Gastroesophageal sphincter (tissue), 4 donors: ENCODE results near the gene ALG13. TPM values are rescaled to one million over a fixed set of nuclear protein-coding genes. Genes with fewer than 3 reads are reported as not detected.

Source experiments
- ATAC-seq: fragments of 150-250 bp; one replicate; pipeline ENCODE4 v1.9.1; 2016; ENCODE audit warnings: mild to moderate bottlenecking, moderate library complexity
- H3K27ac ChIP-seq, 4 donors: fragments of 200-600 bp; sonication (generic) in 3 of 4; 1 replicate in 3 of 4; 2 replicates in 1 of 4; pipeline ENCODE4 v1.5.1; 2016 to 2019
- H3K27me3 ChIP-seq: fragments of 200-600 bp; sonication (generic); one replicate; pipeline ENCODE4 v1.5.1; 2019
- H3K36me3 ChIP-seq, 2 donors: fragments of 200-600 bp; sonication (generic); one replicate each; pipeline ENCODE4 v1.5.1; 2019; ENCODE audit warnings: control low read depth in 1 of 2
- H3K4me1 ChIP-seq, 3 donors: fragments of 200-600 bp; sonication (generic); 1 replicate in 2 of 3; 2 replicates in 1 of 3; pipeline ENCODE4 v1.5.1; 2016 to 2019; ENCODE audit warnings: control low read depth in 2 of 3
- H3K4me3 ChIP-seq, 2 donors: fragments of 200-600 bp; sonication (generic); one replicate each; pipeline ENCODE4 v1.5.1; 2019; ENCODE audit warnings: mild to moderate bottlenecking in 1 of 2, moderate library complexity in 1 of 2
- H3K9me3 ChIP-seq, 3 donors: fragments of 200-600 bp; sonication (generic); one replicate each; pipeline ENCODE4 v1.5.1; 2017 to 2019; ENCODE audit warnings: control low read depth in 2 of 3
- EP300 ChIP-seq: sonication (generic); formaldehyde crosslinking; IDR thresholded peaks from one replicate; pipeline ENCODE4 v1.6.1; 2017; ENCODE audit warnings: antibody characterized with exemption, mild to moderate bottlenecking
- POLR2A ChIP-seq, 2 donors: fragments of 450-650 bp; IDR thresholded peaks; one replicate each; pipeline ENCODE4 v1.6.1; 2017; ENCODE audit warnings: antibody characterized with exemption in 2 of 2, mild to moderate bottlenecking in 2 of 2, moderate library complexity in 1 of 2
- POLR2AphosphoS5 ChIP-seq: sonication (generic); formaldehyde crosslinking; IDR thresholded peaks from one replicate; pipeline ENCODE4 v1.6.1; 2017; ENCODE audit warnings: antibody characterized with exemption
- WGBS, 2 donors: methylation state at CpG; one replicate each; pipeline ENCODE4 v1.1.5; 2018; ENCODE audit warnings: low coverage in 1 of 2; 5-methylcytosine and 5-hydroxymethylcytosine counted together
- total RNA-seq, 4 donors: library from RNA; depleted of rRNA; stranded (reverse); fragments of >200 nt; gene quantifications; one replicate each; pipeline ENCODE4 v1.1.0, GENCODE V29; 2016
- TF ChIP-seq, protein P1 (sequence below), 4 experiments: fragments of 200-600 bp in 2 of 4; fragments of 450-650 bp in 2 of 4; sonication (generic) in 1 of 4; IDR thresholded peaks; one replicate each; pipeline ENCODE4 v1.5.1; 2017 to 2019; ENCODE audit warnings: antibody characterized with exemption in 4 of 4, mild to moderate bottlenecking in 2 of 4, moderate library complexity in 2 of 4

Gene ALG13
- total RNA-seq, 4 donors from 2014 or later = 34.6 to 62.4 (median 49.9) TPM

- no peak overlapping the region for H3K27ac ChIP-seq
- TF ChIP-seq EP300 (no peak), POLR2AphosphoS5 (no peak), POLR2A (IDR thresholded peaks at IDR 0.05) (no peak)
- TF ChIP-seq, protein P1, sequence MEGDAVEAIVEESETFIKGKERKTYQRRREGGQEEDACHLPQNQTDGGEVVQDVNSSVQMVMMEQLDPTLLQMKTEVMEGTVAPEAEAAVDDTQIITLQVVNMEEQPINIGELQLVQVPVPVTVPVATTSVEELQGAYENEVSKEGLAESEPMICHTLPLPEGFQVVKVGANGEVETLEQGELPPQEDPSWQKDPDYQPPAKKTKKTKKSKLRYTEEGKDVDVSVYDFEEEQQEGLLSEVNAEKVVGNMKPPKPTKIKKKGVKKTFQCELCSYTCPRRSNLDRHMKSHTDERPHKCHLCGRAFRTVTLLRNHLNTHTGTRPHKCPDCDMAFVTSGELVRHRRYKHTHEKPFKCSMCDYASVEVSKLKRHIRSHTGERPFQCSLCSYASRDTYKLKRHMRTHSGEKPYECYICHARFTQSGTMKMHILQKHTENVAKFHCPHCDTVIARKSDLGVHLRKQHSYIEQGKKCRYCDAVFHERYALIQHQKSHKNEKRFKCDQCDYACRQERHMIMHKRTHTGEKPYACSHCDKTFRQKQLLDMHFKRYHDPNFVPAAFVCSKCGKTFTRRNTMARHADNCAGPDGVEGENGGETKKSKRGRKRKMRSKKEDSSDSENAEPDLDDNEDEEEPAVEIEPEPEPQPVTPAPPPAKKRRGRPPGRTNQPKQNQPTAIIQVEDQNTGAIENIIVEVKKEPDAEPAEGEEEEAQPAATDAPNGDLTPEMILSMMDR (IDR thresholded peaks at IDR 0.05) = no peak
- WGBS, 2 donors = no CpG with 5 or more reads among the region's 1 CpG
Measured at GRCh38 chrX:111661241-111661640, 19.7 kb upstream of the ALG13 start.

GRCh38 chrX:111662292-111662691 is 18.7 kb upstream of the ALG13 start:
- Histone ChIP-seq H3K4me1 (no peaks in the 10 kb centered on the region), H3K27me3 (no peaks in the 10 kb centered on the region), H3K9me3 (no peaks in the 10 kb centered on the region), H3K36me3 (no peaks in the 10 kb centered on the region), H3K4me3 (no peak overlapping the region), H3K27ac (no peak overlapping the region)
- 60 to 76% methylated on average over 3 of the region's 3 CpGs for WGBS, 2 donors
- no peak for ATAC-seq
- TF ChIP-seq EP300 (no peak), POLR2A (IDR thresholded peaks at IDR 0.05) (no peak), POLR2AphosphoS5 (no peak)
- TF ChIP-seq, protein P1 (IDR thresholded peaks at IDR 0.05) = no peak

More at GRCh38 chrX:111661241-111661640, 19.7 kb upstream of the ALG13 start:
- H3K4me3 ChIP-seq = no peak overlapping the region
- H3K4me1 ChIP-seq = no peaks in the 10 kb centered on the region
- no peaks in the 10 kb centered on the region for H3K36me3 ChIP-seq
- ATAC-seq = no peak
- no peaks in the 10 kb centered on the region for H3K27me3 ChIP-seq
- no peaks in the 10 kb centered on the region for H3K9me3 ChIP-seq

DNA sequence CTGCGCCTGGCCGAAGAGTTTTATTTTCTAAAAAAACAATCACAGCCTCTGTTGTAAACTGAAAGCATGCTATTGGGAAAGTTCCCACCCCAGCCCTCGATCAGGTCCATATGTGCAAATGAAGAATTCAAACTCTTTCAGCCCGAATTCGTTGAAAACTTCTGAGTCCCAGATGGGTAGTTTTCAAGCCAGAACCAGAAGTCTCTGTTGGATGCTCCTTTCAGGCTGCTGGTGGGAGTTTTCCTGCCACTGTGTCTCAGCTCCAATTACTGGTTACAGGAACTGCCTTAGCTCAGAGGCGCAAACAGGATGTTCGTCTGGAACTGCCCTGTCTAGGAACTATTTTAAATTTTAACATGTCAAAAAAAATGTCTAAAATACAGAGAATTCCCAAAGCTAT is 9.3 kb upstream of the ALG13 start:
- 45 to 72% methylated on average over 4 to 5 of the region's 7 CpGs for WGBS, 2 donors
- Histone ChIP-seq H3K4me1 (no peaks in the 10 kb centered on the region), H3K27ac (no peak overlapping the region), H3K9me3 (no peaks in the 10 kb centered on the region), H3K4me3 (no peak overlapping the region), H3K36me3 (no peaks in the 10 kb centered on the region), H3K27me3 (no peaks in the 10 kb centered on the region)
- TF ChIP-seq POLR2A (IDR thresholded peaks at IDR 0.05) (no peak), EP300 (no peak), POLR2AphosphoS5 (no peak)
- TF ChIP-seq, protein P1 (IDR thresholded peaks at IDR 0.05) = no peak
- no peak for ATAC-seq

- no peak overlapping the region for H3K4me3 ChIP-seq
- H3K27ac ChIP-seq = no peak overlapping the region
- no peak for TF ChIP-seq POLR2A (IDR thresholded peaks at IDR 0.05)
- no peak for TF ChIP-seq EP300
- TF ChIP-seq, protein P1 (IDR thresholded peaks at IDR 0.05) = no peak
- no peak for TF ChIP-seq POLR2AphosphoS5
- H3K9me3 ChIP-seq = no peaks in the 10 kb centered on the region
- no peak for ATAC-seq
- WGBS, 2 donors = 96 to 100% methylated on average over 1 to 2 of the region's 2 CpGs
- H3K4me1 ChIP-seq = peaks cover 0 to 15% (median 2%) of the 10 kb centered on the region in 3 donors
- no peaks in the 10 kb centered on the region for H3K27me3 ChIP-seq
- H3K36me3 ChIP-seq = peaks cover 0 to 56% of the 10 kb centered on the region in 2 donors
Measured at GRCh38 chrX:111687305-111687704, 6.3 kb downstream of the ALG13 start.

DNA sequence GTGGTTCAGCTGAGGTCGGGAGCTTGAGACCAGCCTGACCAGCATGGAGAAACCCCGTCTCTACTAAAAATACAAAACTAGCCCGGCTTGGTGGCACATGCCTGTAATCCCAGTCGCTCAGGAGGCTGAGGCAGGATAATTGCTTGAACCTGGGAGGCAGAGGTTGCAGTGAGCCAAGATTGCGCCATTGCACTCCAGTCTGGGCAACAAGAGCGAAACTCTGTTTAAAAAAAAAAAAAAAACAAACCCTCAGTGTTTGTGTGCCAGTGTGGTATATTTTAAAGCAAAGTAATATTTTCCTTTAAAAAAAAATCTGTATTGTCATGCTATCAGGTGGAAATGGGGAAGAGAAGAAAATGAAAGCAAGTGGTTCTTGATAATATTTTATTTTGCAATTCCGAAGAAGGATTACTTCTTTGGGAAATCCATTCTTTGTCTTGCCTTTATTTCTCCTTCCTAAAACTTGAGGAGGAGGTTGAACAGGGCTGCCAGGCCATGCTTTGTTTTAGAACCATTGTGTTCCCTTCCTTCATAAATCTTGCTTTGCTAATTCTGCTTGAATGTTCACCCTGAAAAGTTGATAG is 14.4 kb downstream of the ALG13 start:
- H3K4me3 ChIP-seq = no peak overlapping the region

More for the DNA sequence above, 14.4 kb downstream of the ALG13 start:
- Histone ChIP-seq H3K9me3 (no peaks in the 10 kb centered on the region), H3K4me1 (no peaks in the 10 kb centered on the region), H3K36me3 (peaks cover 0 to 22% of the 10 kb centered on the region in 2 donors), H3K27ac (no peak overlapping the region), H3K27me3 (no peaks in the 10 kb centered on the region)
- no peak for ATAC-seq
- WGBS, 2 donors = 84 to 88% methylated on average over 2 to 6 of the region's 7 CpGs
- TF ChIP-seq POLR2A (IDR thresholded peaks at IDR 0.05) = no peak
- TF ChIP-seq, protein P1 (IDR thresholded peaks at IDR 0.05) = no peak
- TF ChIP-seq EP300 = no peak
- TF ChIP-seq POLR2AphosphoS5 = no peak
